OCI-LY3 (cell line): ENCODE data around the gene FAM50A.

Source experiments
- CTCF ChIP-seq: fragments of 200-600, 300-600 bp; sonication (generic); IDR thresholded peaks from 2 replicates; pipeline ENCODE4 v1.5.1; 2014; ENCODE audit warnings: antibody characterized with exemption, low read length, low read depth
- EZH2phosphoT487 ChIP-seq: fragments of 200-600 bp; shearing (Covaris generic); IDR thresholded peaks from 2 replicates; pipeline ENCODE4 v1.6.1; 2018; ENCODE audit warnings: antibody characterized with exemption, mixed run types, low read depth

- TF ChIP-seq CTCF: no peak
- no peak for TF ChIP-seq EZH2phosphoT487
Observed at GRCh38 chrX:154436374-154436982, 7.5 kb upstream of the FAM50A start.
